Calu3 (cell line): ENCODE measurements around the gene ERGIC1. TPM values are rescaled to one million over a fixed set of nuclear protein-coding genes. Genes with fewer than 3 reads are reported as not detected.

Experiments
- BruUV-seq: library from RNA; stranded (reverse); fragments of 400-500 nt; replicated peaks from 2 replicates; lab custom pipeline; 2021; lab: Mats Ljungman, UMichigan
- CTCF ChIA-PET: fragments of 300-600 bp; sonication (Branson Sonifier 250); formaldehyde crosslinking; loops from one replicate; lab custom pipeline; 2022; ENCODE audit warnings: antibody characterized with exemption; lab: Charles Lee
- DNase-seq: peaks from one replicate; pipeline ENCODE4 v3.0.0; 2022
- H3K27ac Mint-ChIP-seq: one replicate; pipeline ENCODE4 v1.8.0; 2022; ENCODE audit warnings: mixed read lengths; ENCODE audit not compliant: unreplicated experiment
- H3K27me3 Mint-ChIP-seq: one replicate; pipeline ENCODE4 v1.8.0; 2022; ENCODE audit warnings: mixed read lengths; ENCODE audit not compliant: unreplicated experiment
- H3K36me3 Mint-ChIP-seq: one replicate; pipeline ENCODE4 v1.8.0; 2022; ENCODE audit warnings: mild to moderate bottlenecking, moderate library complexity, mixed read lengths; ENCODE audit not compliant: insufficient read depth, unreplicated experiment
- H3K4me1 Mint-ChIP-seq: one replicate; pipeline ENCODE4 v1.8.0; 2022; ENCODE audit warnings: mild to moderate bottlenecking, low read depth, mixed read lengths; ENCODE audit not compliant: unreplicated experiment
- H3K4me3 Mint-ChIP-seq: one replicate; pipeline ENCODE4 v1.8.0; 2022; ENCODE audit warnings: mild to moderate bottlenecking, low read depth, moderate library complexity, mixed read lengths; ENCODE audit not compliant: unreplicated experiment
- H3K9me3 Mint-ChIP-seq: one replicate; pipeline ENCODE4 v1.8.0; 2022; ENCODE audit warnings: low read depth, mixed read lengths; ENCODE audit not compliant: unreplicated experiment
- intact Hi-C: fragments of 100-400 bp; cut with micrococcal nuclease; formaldehyde crosslinking; loops from one replicate; pipeline ENCODE4 v1.10.0; 2022; ENCODE audit not compliant: unreplicated experiment
- total RNA-seq: library from RNA; stranded (reverse); gene quantifications from 2 replicates; pipeline ENCODE4 v1.2.3, GENCODE V29; 2022
- TF ChIP-seq, protein P1 (sequence below): fragments of 200-600 bp; IDR thresholded peaks from one replicate; pipeline ENCODE4 v1.8.0; 2022; ENCODE audit warnings: antibody characterized with exemption; ENCODE audit not compliant: unreplicated experiment

ERGIC1 gene
- total RNA-seq, 1 experiment from 2014 or later, result 235 TPM

GRCh38 chr5:172887692-172888091, 53.6 kb downstream of the ERGIC1 start:
- Mint-ChIP-seq H3K9me3 (no peaks in the 10 kb centered on the region), H3K36me3 (peaks cover 21% of the 10 kb centered on the region), H3K27me3 (no peaks in the 10 kb centered on the region), H3K4me1 (peaks cover 8% of the 10 kb centered on the region), H3K4me3 (no peak overlapping the region), H3K27ac (no peak overlapping the region)
- no TSS peak for BruUV-seq
- TF ChIP-seq, protein P1, sequence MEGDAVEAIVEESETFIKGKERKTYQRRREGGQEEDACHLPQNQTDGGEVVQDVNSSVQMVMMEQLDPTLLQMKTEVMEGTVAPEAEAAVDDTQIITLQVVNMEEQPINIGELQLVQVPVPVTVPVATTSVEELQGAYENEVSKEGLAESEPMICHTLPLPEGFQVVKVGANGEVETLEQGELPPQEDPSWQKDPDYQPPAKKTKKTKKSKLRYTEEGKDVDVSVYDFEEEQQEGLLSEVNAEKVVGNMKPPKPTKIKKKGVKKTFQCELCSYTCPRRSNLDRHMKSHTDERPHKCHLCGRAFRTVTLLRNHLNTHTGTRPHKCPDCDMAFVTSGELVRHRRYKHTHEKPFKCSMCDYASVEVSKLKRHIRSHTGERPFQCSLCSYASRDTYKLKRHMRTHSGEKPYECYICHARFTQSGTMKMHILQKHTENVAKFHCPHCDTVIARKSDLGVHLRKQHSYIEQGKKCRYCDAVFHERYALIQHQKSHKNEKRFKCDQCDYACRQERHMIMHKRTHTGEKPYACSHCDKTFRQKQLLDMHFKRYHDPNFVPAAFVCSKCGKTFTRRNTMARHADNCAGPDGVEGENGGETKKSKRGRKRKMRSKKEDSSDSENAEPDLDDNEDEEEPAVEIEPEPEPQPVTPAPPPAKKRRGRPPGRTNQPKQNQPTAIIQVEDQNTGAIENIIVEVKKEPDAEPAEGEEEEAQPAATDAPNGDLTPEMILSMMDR, result no peak
- DNase-seq, result no peak
- CTCF ChIA-PET, result no interaction called here
- intact Hi-C loops, result no loop called here

DNA sequence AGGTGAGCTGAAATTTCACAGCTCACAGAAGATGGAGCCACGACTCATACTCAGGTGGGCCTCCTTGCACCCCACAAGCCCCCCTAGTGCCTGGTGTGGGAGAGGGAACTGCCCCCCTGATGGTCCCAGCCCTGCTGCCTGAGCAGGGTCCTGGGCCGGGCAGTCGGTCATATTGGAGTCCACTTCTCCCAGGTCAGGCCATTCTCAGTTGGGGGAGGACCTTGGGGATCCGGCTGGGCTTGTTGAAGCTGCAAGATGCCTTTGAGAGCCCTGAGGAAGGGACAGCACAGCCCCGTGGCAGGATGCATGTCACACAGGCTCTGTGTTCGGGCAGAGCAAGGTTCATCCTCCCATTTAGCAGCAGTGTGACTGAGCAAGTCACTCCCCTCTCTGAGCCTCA, 56.6 kb downstream of the ERGIC1 start:
- no peaks in the 10 kb centered on the region for H3K27me3 Mint-ChIP-seq
- no peak overlapping the region for H3K27ac Mint-ChIP-seq
- no peak for DNase-seq
- H3K36me3 Mint-ChIP-seq, result peaks cover 21% of the 10 kb centered on the region
- TF ChIP-seq, protein P1, result no peak
- no TSS peak for BruUV-seq
- H3K9me3 Mint-ChIP-seq, result no peaks in the 10 kb centered on the region
- no peak overlapping the region for H3K4me3 Mint-ChIP-seq
- peaks cover 8% of the 10 kb centered on the region for H3K4me1 Mint-ChIP-seq
- CTCF ChIA-PET, result interaction anchor here (0.7 to 1.0 kb wide), 2 partner anchors 9 to 345 kb away, joined by 3 read pairs; no protein-coding TSS in a partner anchor
- intact Hi-C loops, result no loop called here

- TF ChIP-seq, protein P1, result no peak
- Mint-ChIP-seq H3K4me1 (no peaks in the 10 kb centered on the region), H3K9me3 (no peaks in the 10 kb centered on the region), H3K27ac (no peak overlapping the region), H3K27me3 (no peaks in the 10 kb centered on the region), H3K4me3 (no peak overlapping the region), H3K36me3 (peaks cover 22% of the 10 kb centered on the region)
- CTCF ChIA-PET, result interaction anchor here (0.7 kb wide), 2 partner anchors 148 to 431 kb away, joined by 5 to 8 read pairs; no protein-coding TSS in a partner anchor
- DNase-seq, result no peak
- no TSS peak for BruUV-seq
- intact Hi-C loops, result no loop called here
Measured at GRCh38 chr5:172891716-172892421, 57.8 kb downstream of the ERGIC1 start.

DNA sequence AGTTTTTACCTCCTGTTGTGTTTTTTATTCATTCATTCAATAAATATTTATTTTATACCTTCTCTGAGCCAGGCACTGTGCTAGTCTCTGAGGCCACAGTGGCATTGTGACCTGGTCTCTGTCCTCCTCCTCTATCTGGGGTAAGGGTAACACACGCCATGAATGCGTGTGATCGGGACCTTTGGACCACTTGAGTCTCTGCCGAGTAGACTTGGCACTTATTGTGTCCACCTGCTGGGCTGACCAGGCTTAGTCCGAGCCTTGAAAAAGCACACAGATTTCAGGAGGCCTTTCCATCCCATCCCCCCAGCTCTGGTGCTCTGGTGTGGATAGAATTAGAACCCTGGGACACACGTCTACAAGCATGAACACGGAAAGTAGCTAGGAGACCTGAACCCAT, 58.7 kb downstream of the ERGIC1 start:
- no peaks in the 10 kb centered on the region for H3K9me3 Mint-ChIP-seq
- no peaks in the 10 kb centered on the region for H3K4me1 Mint-ChIP-seq
- no peak overlapping the region for H3K27ac Mint-ChIP-seq
- peaks cover 28% of the 10 kb centered on the region for H3K36me3 Mint-ChIP-seq
- TF ChIP-seq, protein P1, result no peak
- intact Hi-C loops, result no loop called here
- CTCF ChIA-PET, result no interaction called here
- H3K4me3 Mint-ChIP-seq, result no peak overlapping the region
- no peak for DNase-seq
- BruUV-seq, result no TSS peak
- H3K27me3 Mint-ChIP-seq, result no peaks in the 10 kb centered on the region
